ENCODE measurements around the gene SH3RF3. TPM values are rescaled to one million over a fixed set of nuclear protein-coding genes. Genes with fewer than 3 reads are reported as not detected.

The SH3RF3 gene
- total RNA-seq, 3 donors from 2014 or later: 3.2 to 5.6 (median 4.6) TPM

GRCh38 chr2:109083771-109084170 lies 45.2 kb upstream of the SH3RF3 start:
- Histone ChIP-seq H3K9me3 (no peaks in the 10 kb centered on the region), H3K27ac (no peak overlapping the region), H3K4me1 (no peaks in the 10 kb centered on the region), H3K36me3 (no peaks in the 10 kb centered on the region), H3K27me3 (no peaks in the 10 kb centered on the region), H3K4me3 (no peak overlapping the region)
- TF ChIP-seq POLR2AphosphoS5 (IDR thresholded peaks at IDR 0.05): no peak
- TF ChIP-seq, protein P1, sequence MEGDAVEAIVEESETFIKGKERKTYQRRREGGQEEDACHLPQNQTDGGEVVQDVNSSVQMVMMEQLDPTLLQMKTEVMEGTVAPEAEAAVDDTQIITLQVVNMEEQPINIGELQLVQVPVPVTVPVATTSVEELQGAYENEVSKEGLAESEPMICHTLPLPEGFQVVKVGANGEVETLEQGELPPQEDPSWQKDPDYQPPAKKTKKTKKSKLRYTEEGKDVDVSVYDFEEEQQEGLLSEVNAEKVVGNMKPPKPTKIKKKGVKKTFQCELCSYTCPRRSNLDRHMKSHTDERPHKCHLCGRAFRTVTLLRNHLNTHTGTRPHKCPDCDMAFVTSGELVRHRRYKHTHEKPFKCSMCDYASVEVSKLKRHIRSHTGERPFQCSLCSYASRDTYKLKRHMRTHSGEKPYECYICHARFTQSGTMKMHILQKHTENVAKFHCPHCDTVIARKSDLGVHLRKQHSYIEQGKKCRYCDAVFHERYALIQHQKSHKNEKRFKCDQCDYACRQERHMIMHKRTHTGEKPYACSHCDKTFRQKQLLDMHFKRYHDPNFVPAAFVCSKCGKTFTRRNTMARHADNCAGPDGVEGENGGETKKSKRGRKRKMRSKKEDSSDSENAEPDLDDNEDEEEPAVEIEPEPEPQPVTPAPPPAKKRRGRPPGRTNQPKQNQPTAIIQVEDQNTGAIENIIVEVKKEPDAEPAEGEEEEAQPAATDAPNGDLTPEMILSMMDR (IDR thresholded peaks at IDR 0.05): no peak
- intact Hi-C loops (cut with DNase I; ENCODE audit: low total_unique reads): no loop called here
- DNase-seq (ENCODE audit: low spot score in 2 of 2): no peak

DNA sequence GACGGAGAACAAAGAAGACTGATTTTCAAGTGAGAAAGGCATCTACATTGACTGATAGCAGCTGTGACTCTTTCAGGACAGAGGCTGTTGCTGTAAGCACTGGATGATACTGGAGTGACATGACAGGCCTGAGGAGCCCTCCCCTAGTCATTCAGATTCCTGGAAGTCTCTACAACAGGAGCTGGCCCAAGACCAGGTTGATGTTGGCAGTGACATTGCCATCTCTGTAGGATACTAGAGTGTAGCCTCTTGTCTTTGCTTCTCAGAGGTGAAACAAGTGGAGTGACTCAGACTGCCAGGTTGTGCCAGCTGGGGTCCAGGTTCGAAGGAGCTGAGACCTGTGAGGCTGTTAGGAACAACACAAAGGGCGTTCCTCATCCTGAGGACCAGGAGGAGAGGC lies 44.7 kb upstream of the SH3RF3 start:
- no peak overlapping the region for H3K27ac ChIP-seq
- no peaks in the 10 kb centered on the region for H3K9me3 ChIP-seq
- no peaks in the 10 kb centered on the region for H3K4me1 ChIP-seq
- no peaks in the 10 kb centered on the region for H3K27me3 ChIP-seq
- DNase-seq (ENCODE audit: low spot score in 2 of 2): no peak
- H3K36me3 ChIP-seq: no peaks in the 10 kb centered on the region
- TF ChIP-seq, protein P1 (IDR thresholded peaks at IDR 0.05): no peak
- intact Hi-C loops (cut with DNase I; ENCODE audit: low total_unique reads): no loop called here
- H3K4me3 ChIP-seq: no peak overlapping the region

- TF ChIP-seq, protein P1 (IDR thresholded peaks at IDR 0.05): no peak
- TF ChIP-seq POLR2AphosphoS5 (IDR thresholded peaks at IDR 0.05) (no peak), POLR2A (IDR thresholded peaks at IDR 0.05) (no peak)
- DNase-seq (ENCODE audit: low spot score in 2 of 2): no peak
- intact Hi-C loops (cut with DNase I; ENCODE audit: low total_unique reads): no loop called here
Observed at GRCh38 chr2:109085912-109086742, 42.9 kb upstream of the SH3RF3 start.

DNA sequence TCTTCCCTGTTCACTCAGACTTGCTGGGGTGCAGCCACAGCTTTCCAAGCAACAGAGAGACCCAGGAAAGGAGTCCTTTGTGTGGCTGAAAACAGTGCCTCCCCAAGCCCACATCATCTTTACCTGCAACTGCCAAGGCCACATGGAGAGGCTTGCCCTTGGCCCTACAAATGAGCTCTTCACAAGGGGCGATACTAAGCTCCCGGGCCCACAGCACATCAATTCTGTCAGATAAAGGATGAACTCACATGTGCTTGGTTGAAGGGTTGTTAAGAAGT lies 42.3 kb upstream of the SH3RF3 start:
- intact Hi-C loops (cut with DNase I; ENCODE audit: low total_unique reads): no loop called here
- H3K4me3 ChIP-seq: no peak overlapping the region
- no peaks in the 10 kb centered on the region for H3K9me3 ChIP-seq
- H3K27ac ChIP-seq: no peak overlapping the region
- no peak for DNase-seq (ENCODE audit: low spot score in 2 of 2)
- TF ChIP-seq, protein P1 (IDR thresholded peaks at IDR 0.05): no peak
- no peak for TF ChIP-seq POLR2A (IDR thresholded peaks at IDR 0.05)
- no peak for TF ChIP-seq POLR2AphosphoS5 (IDR thresholded peaks at IDR 0.05)
- no peaks in the 10 kb centered on the region for H3K36me3 ChIP-seq
- H3K4me1 ChIP-seq: no peaks in the 10 kb centered on the region
- H3K27me3 ChIP-seq: no peaks in the 10 kb centered on the region

More at GRCh38 chr2:109085912-109086742, 42.9 kb upstream of the SH3RF3 start:
- no peaks in the 10 kb centered on the region for H3K4me1 ChIP-seq
- no peak overlapping the region for H3K4me3 ChIP-seq
- H3K27me3 ChIP-seq: no peaks in the 10 kb centered on the region
- H3K36me3 ChIP-seq: no peaks in the 10 kb centered on the region
- H3K9me3 ChIP-seq: no peaks in the 10 kb centered on the region
- no peak overlapping the region for H3K27ac ChIP-seq

- Histone ChIP-seq H3K4me3 (no peak overlapping the region), H3K27ac (no peak overlapping the region)
- intact Hi-C loops (cut with DNase I; ENCODE audit: low total_unique reads): no loop called here
Observed at GRCh38 chr2:109087055-109087663, 41.8 kb upstream of the SH3RF3 start.

More at GRCh38 chr2:109087055-109087663, 41.8 kb upstream of the SH3RF3 start:
- no peaks in the 10 kb centered on the region for H3K36me3 ChIP-seq
- H3K4me1 ChIP-seq: no peaks in the 10 kb centered on the region
- TF ChIP-seq POLR2A (IDR thresholded peaks at IDR 0.05): no peak
- TF ChIP-seq POLR2AphosphoS5 (IDR thresholded peaks at IDR 0.05): no peak
- TF ChIP-seq, protein P1 (IDR thresholded peaks at IDR 0.05): no peak
- H3K27me3 ChIP-seq: no peaks in the 10 kb centered on the region
- no peaks in the 10 kb centered on the region for H3K9me3 ChIP-seq
- no peak for DNase-seq (ENCODE audit: low spot score in 2 of 2)

All from breast epithelium (tissue), 4 donors.